Activated T-cell treated with anti-CD3 and anti-CD28 coated beads for 1 hour (primary cell): ENCODE results near the gene AK4.

Source experiments
- DNase-seq: peaks from one replicate; pipeline ENCODE4 v3.0.0-alpha.2; 2020; ENCODE audit warnings: low read depth

The AK4 gene

DNA sequence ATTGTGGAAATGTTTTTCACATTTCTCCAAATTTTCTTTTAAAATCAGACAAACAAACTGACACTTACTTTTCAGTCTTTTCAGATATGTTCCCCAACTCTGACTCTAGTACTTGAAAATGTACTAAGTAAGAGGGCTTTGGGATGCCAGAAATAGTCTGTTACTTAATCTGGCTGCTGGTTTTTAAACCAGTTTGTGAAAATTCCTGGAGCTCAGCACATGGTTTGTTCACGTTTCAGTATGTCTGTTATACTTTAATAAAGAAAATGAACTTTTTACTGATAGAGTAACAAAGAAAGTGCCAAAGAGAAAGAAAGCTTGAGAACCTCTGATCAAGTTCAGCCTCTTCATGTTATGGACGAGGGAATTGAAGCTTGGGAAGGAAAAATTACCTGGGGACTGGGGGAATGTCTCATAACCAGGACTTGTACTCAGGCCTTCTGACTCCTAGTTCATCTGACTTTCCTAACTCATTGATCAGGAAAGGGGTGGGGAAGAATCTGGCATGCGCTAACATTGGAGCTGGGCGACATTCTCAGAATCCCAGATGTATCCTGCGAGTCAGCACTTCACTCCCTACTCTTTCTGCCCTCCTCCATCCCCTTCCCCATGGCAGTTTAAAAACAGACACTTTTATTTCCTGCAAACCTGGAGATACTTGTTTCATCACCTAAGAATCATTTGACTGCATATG, 130.5 kb downstream of the AK4 start:
- DNase-seq = no peak

DNA sequence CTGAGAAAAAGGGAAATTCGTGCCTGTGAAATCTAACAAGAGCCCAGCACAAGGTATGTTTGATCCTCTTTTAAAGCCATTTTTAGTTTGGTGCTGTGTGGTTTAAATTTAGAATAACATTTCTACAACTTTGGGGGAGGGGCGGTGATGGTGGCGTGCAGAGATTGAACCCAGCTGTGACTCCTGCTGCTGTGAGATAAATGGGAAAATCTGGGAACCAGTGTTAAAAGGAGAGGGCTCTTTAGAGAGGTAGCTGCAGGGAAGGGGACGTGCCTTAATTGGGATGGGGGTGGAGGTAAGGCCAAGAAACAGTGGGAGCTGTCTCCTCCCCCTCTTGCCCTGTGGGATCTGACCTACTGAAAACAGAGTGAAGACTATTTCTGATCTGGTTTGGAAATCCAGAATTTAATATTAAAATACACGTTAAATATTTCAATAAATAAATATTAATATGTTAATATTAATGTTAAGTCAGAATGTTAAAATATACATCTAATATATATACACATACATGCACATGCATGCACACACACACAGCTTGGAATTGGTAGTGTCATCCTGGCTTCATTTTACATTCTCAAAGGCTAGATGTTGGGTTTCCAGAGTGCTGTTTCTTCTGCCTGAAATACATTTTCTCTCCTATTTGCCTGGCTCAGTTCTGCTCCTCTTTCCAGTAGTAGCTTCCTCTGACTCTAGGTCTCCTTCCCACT, 131.2 kb downstream of the AK4 start:
- no peak for DNase-seq
